ENCODE results near the gene SAMD5. TPM values are rescaled to one million over a fixed set of nuclear protein-coding genes. Genes with fewer than 3 reads are reported as not detected.

The SAMD5 gene
- total and polyA plus RNA-seq, 10 donors: 0.15 to 5.0 (median 1.7) TPM

DNA sequence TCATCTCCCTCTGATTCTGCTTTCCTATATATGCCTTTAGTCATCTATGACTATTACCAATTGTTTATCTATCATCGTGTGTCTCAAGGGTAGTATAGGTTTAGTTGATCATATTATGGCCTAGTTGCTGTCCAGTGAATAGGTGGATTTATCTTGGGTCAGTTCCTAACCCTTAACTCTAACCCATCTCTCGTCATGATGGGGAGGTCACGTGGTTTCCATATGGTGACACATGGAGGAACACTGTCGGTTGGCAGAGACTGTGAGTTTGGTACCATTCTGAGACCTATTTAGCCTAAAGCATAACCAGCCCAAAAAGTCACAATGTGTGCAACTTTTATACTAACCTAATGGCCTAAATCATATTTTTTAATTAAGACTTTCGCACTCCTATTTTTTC lies 103.5 kb downstream of the SAMD5 start:
- WGBS, 5 donors: 90 to 98% (median 92%) methylated on average over 5 of the region's 5 CpGs
- H3K27ac ChIP-seq: no peak overlapping the region
- no peaks in the 10 kb centered on the region for H3K9me3 ChIP-seq
- no peaks in the 10 kb centered on the region for H3K4me1 ChIP-seq
- intact Hi-C loops (cut with DNase I; ENCODE audit: low total_unique reads): no loop called here
- no peak overlapping the region for H3K4me3 ChIP-seq
- no peak for DNase-seq
- H3K36me3 ChIP-seq: no peaks in the 10 kb centered on the region
- H3K27me3 ChIP-seq (replicated peaks in 1 of 7): no peaks in the 10 kb centered on the region
- TF ChIP-seq, protein P1, sequence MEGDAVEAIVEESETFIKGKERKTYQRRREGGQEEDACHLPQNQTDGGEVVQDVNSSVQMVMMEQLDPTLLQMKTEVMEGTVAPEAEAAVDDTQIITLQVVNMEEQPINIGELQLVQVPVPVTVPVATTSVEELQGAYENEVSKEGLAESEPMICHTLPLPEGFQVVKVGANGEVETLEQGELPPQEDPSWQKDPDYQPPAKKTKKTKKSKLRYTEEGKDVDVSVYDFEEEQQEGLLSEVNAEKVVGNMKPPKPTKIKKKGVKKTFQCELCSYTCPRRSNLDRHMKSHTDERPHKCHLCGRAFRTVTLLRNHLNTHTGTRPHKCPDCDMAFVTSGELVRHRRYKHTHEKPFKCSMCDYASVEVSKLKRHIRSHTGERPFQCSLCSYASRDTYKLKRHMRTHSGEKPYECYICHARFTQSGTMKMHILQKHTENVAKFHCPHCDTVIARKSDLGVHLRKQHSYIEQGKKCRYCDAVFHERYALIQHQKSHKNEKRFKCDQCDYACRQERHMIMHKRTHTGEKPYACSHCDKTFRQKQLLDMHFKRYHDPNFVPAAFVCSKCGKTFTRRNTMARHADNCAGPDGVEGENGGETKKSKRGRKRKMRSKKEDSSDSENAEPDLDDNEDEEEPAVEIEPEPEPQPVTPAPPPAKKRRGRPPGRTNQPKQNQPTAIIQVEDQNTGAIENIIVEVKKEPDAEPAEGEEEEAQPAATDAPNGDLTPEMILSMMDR (IDR thresholded peaks at IDR 0.05 in 8 of 11, conservative IDR thresholded peaks at IDR 0.05 in 3 of 11): no peak
- TF ChIP-seq POLR2A (IDR thresholded peaks at IDR 0.05): no peak
- no peak for TF ChIP-seq POLR2AphosphoS5 (IDR thresholded peaks at IDR 0.05)

DNA sequence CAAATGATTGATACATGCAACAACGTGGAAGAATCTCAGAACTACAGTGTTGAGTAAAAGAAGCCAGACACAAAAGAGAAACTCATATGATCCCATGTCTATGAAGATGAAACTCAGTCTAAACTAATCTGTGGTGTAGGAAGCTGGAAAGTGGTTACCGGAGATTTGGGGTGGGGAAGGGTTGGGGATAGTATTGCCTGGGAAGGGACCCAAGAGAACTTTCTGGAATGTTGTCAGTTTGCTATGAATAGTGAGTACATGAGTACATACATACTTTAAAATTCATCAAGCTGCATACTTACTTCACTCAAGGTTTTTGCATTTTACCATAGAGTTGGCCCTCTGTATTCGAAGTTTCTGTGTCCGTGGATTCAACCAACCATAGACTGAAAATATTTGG lies 106.0 kb downstream of the SAMD5 start:
- TF ChIP-seq POLR2A (IDR thresholded peaks at IDR 0.05): no peak
- no peak for TF ChIP-seq POLR2AphosphoS5 (IDR thresholded peaks at IDR 0.05)
- TF ChIP-seq, protein P1 (IDR thresholded peaks at IDR 0.05 in 8 of 11, conservative IDR thresholded peaks at IDR 0.05 in 3 of 11): no peak
- H3K27me3 ChIP-seq (replicated peaks in 1 of 7): no peaks in the 10 kb centered on the region
- 79 to 90% (median 88%) methylated on average over 4 of the region's 4 CpGs for WGBS, 5 donors
- intact Hi-C loops (cut with DNase I; ENCODE audit: low total_unique reads): no loop called here
- H3K4me3 ChIP-seq: no peak overlapping the region
- no peak for DNase-seq
- H3K36me3 ChIP-seq: no peaks in the 10 kb centered on the region
- H3K4me1 ChIP-seq: no peaks in the 10 kb centered on the region
- no peaks in the 10 kb centered on the region for H3K9me3 ChIP-seq
- no peak overlapping the region for H3K27ac ChIP-seq

DNA sequence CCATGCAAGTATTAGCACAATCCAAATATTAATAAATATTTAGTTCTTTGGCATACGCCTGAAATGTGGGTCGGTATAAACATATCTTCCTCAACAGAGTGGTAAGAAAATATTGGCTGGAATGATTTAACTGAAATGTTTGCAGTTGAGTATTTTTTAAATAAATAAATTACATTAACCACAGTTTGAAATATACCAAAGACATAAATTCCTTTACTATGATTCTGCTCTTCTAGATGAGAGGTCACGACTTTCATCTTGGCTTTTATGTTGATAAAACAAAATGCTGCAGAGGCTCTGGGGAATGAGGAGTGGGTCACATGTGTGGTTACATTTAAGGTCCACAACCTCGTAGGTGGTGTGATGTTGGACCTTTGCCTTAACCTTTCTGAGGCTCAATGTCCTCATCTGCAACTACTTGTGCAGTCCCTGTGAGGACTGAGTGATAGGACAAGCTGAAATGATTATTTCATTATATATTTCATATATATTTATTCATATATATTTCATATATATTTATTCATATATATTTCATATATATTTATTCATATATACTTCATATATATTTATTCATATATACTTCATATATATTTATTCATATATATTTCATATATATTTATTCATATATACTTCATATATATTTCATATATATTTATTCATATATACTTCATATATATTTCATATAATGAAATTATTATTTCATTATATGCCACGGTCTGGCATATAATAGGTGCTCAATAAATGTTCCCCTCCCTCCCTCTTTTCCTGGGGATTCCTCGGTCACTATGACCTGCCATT lies 107.4 kb downstream of the SAMD5 start:
- WGBS, 5 donors: 76 to 90% (median 87%) methylated on average over 6 of the region's 6 CpGs
- DNase-seq: no peak
- H3K4me1 ChIP-seq: no peaks in the 10 kb centered on the region
- no peaks in the 10 kb centered on the region for H3K9me3 ChIP-seq
- intact Hi-C loops (cut with DNase I; ENCODE audit: low total_unique reads): no loop called here
- H3K4me3 ChIP-seq: no peak overlapping the region
- no peak overlapping the region for H3K27ac ChIP-seq
- H3K27me3 ChIP-seq (replicated peaks in 1 of 7): no peaks in the 10 kb centered on the region
- TF ChIP-seq, protein P1 (IDR thresholded peaks at IDR 0.05 in 8 of 11, conservative IDR thresholded peaks at IDR 0.05 in 3 of 11): no peak
- TF ChIP-seq POLR2A (IDR thresholded peaks at IDR 0.05) (no peak), POLR2AphosphoS5 (IDR thresholded peaks at IDR 0.05) (no peak)
- H3K36me3 ChIP-seq: no peaks in the 10 kb centered on the region

DNA sequence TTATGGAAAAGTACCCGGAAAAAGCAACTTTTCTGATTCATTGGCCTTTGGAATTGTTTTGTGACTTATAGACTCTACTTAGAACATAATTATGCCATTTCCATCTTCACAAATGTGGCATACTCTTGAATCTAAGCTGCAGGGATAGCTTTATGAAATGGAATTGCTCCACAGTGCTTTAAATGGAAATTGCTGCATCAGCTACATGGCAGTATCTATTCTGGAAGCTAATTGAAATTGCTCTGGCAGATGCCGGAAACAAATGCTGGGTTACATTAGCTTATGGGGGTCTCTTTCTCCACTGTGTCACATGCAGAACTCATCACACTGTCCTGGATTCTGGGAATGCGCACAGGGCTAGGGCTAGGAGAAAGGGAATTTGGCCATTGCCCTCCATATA lies 108.9 kb downstream of the SAMD5 start:
- H3K27ac ChIP-seq: no peak overlapping the region
- intact Hi-C loops (cut with DNase I; ENCODE audit: low total_unique reads): no loop called here
- DNase-seq: no peak
- peaks cover 0 to 4% (median 0%) of the 10 kb centered on the region in 8 donors for H3K9me3 ChIP-seq
- no peaks in the 10 kb centered on the region for H3K4me1 ChIP-seq
- H3K4me3 ChIP-seq: no peak overlapping the region
- 83 to 92% (median 89%) methylated on average over 3 of the region's 3 CpGs for WGBS, 5 donors
- TF ChIP-seq, protein P1 (IDR thresholded peaks at IDR 0.05 in 8 of 11, conservative IDR thresholded peaks at IDR 0.05 in 3 of 11): no peak
- no peak for TF ChIP-seq POLR2A (IDR thresholded peaks at IDR 0.05)
- TF ChIP-seq POLR2AphosphoS5 (IDR thresholded peaks at IDR 0.05): no peak
- H3K36me3 ChIP-seq: no peaks in the 10 kb centered on the region
- no peaks in the 10 kb centered on the region for H3K27me3 ChIP-seq (replicated peaks in 1 of 7)
